ENCODE results near the gene ZNF223.
A peak's percentile ranks its signal among the peaks of the same experiment; 100 is the strongest.

ZNF223 gene

GRCh38 chr19:44113138-44113783, 61.4 kb downstream of the ZNF223 start, which contains the start of gene ZNF225:
Gene ZNF225, plus strand, starts transcription at chr19:44113399. Its CDS starts 2,429 bp downstream, at chr19:44115828.
- DNase-seq (ENCODE audit: low read depth, low spot score) = peak; percentile 91
- H3K4me3 ChIP-seq (ENCODE audit: low read depth, low read length) = peak within 1 kb of the TSS; percentile 87
- peak; percentile 8 for TF ChIP-seq CTCF (IDR thresholded peaks at IDR 0.05; ENCODE audit: insufficient read depth, low read length, missing control alignments)
- CTCF ChIA-PET = no interaction called here
- POLR2A ChIA-PET = interaction anchor here (0.7 to 1.1 kb wide), 2 partner anchors 51 to 99 kb away, joined by 3 to 5 read pairs; partner anchors contain the start of genes ZNF226 and ZNF227

GRCh38 chr19:44113784-44114390, 62.1 kb downstream of the ZNF223 start:
- CTCF ChIA-PET = interaction anchor here (0.7 kb wide), 1 partner anchor 397 kb away, joined by 3 read pairs; no protein-coding TSS in a partner anchor
- POLR2A ChIA-PET = interaction anchor here (1.1 kb wide), 1 partner anchor 51 kb away, joined by 5 read pairs; the partner anchor contains the start of gene ZNF226
- no peak for DNase-seq (ENCODE audit: low read depth, low spot score)
- no peak for TF ChIP-seq CTCF (IDR thresholded peaks at IDR 0.05; ENCODE audit: insufficient read depth, low read length, missing control alignments)
- peak overlapping the region; percentile 82 for H3K4me3 ChIP-seq (ENCODE audit: low read depth, low read length)

All from AG04449 (cell line).